ENCODE results near the gene OASL. TPM values are rescaled to one million over a fixed set of nuclear protein-coding genes. Genes with fewer than 3 reads are reported as not detected.

The OASL gene
- total and polyA plus RNA-seq, 9 of the 15 experiments (the other 6 are each of a cell fraction or from before 2014, with no cell fraction given): 0.14 TPM; not detected in 8

DNA sequence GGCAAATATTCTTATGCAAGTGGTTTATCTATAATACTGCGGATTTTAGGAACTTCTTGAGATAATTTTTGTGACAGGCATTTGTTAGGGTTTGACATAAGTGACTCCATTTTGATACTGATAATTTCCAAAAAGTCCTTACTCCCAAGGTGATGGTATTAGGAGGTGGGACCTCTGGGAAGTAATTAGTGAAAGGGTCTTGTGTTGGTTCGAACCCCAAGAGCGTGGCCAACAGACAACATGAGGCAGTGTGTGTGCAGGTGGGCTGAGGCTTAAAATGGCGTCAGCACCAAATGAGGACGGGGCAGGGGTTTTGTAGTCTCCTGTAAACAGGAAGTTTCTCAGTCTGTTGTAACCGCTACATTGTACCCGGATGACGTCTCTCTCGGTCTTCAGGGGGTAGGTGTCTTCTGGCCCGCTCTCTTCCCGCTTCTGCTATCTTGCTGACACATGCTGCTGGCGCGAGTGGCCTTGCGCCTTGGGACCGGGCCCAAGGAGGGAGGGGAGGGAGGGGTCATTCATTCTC is 21.0 kb downstream of the OASL start (continued):
- TF ChIP-seq, protein P1, sequence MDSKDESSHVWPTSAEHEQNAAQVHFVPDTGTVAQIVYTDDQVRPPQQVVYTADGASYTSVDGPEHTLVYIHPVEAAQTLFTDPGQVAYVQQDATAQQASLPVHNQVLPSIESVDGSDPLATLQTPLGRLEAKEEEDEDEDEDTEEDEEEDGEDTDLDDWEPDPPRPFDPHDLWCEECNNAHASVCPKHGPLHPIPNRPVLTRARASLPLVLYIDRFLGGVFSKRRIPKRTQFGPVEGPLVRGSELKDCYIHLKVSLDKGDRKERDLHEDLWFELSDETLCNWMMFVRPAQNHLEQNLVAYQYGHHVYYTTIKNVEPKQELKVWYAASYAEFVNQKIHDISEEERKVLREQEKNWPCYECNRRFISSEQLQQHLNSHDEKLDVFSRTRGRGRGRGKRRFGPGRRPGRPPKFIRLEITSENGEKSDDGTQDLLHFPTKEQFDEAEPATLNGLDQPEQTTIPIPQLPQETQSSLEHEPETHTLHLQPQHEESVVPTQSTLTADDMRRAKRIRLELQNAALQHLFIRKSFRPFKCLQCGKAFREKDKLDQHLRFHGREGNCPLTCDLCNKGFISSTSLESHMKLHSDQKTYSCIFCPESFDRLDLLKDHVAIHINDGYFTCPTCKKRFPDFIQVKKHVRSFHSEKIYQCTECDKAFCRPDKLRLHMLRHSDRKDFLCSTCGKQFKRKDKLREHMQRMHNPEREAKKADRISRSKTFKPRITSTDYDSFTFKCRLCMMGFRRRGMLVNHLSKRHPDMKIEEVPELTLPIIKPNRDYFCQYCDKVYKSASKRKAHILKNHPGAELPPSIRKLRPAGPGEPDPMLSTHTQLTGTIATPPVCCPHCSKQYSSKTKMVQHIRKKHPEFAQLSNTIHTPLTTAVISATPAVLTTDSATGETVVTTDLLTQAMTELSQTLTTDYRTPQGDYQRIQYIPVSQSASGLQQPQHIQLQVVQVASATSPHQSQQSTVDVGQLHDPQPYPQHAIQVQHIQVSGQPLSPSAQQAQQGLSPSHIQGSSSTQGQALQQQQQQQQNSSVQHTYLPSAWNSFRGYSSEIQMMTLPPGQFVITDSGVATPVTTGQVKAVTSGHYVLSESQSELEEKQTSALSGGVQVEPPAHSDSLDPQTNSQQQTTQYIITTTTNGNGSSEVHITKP (IDR thresholded peaks at IDR 0.05; ENCODE audit: partially characterized antibody): no peak
- TF ChIP-seq KAT8 (IDR thresholded peaks at IDR 0.05; ENCODE audit: low read depth) (no peak), EHMT2 (IDR thresholded peaks at IDR 0.05) (no peak), ZNF644 (tag; IDR thresholded peaks at IDR 0.05; ENCODE audit: low read depth) (peak; percentile 97), ZBTB11 (CRISPR knock-in tag; IDR thresholded peaks at IDR 0.05) (peak in 1 of 3 experiments; percentile 93; a peak in 2 of 6 replicates), SIRT6 (IDR thresholded peaks at IDR 0.05; ENCODE audit: low read depth, low read length) (no peak), RBFOX2 (IDR thresholded peaks at IDR 0.05; ENCODE audit: low read depth, low read length) (0 out of 2 replicates have a peak, but pooled peaks have one; percentile 30), IRF2 (CRISPR knock-in tag; IDR thresholded peaks at IDR 0.05) (no peak), E2F3 (CRISPR knock-in tag; IDR thresholded peaks at IDR 0.05) (no peak), ZNF507 (tag; conservative IDR thresholded peaks at IDR 0.05) (no peak; the same call in 1 of the 2 replicates), RCOR1 (IDR thresholded peaks at IDR 0.05; ENCODE audit: borderline replicate concordance in 1 of 2, low read depth in 2 of 2, low read length in 2 of 2) (no peak)
- TF ChIP-seq, protein P2, sequence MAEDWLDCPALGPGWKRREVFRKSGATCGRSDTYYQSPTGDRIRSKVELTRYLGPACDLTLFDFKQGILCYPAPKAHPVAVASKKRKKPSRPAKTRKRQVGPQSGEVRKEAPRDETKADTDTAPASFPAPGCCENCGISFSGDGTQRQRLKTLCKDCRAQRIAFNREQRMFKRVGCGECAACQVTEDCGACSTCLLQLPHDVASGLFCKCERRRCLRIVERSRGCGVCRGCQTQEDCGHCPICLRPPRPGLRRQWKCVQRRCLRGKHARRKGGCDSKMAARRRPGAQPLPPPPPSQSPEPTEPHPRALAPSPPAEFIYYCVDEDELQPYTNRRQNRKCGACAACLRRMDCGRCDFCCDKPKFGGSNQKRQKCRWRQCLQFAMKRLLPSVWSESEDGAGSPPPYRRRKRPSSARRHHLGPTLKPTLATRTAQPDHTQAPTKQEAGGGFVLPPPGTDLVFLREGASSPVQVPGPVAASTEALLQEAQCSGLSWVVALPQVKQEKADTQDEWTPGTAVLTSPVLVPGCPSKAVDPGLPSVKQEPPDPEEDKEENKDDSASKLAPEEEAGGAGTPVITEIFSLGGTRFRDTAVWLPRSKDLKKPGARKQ (CRISPR knock-in tag; IDR thresholded peaks at IDR 0.05): 0 out of 2 replicates have a peak, but pooled peaks have one; percentile 51
- TF ChIP-seq, protein P3, sequence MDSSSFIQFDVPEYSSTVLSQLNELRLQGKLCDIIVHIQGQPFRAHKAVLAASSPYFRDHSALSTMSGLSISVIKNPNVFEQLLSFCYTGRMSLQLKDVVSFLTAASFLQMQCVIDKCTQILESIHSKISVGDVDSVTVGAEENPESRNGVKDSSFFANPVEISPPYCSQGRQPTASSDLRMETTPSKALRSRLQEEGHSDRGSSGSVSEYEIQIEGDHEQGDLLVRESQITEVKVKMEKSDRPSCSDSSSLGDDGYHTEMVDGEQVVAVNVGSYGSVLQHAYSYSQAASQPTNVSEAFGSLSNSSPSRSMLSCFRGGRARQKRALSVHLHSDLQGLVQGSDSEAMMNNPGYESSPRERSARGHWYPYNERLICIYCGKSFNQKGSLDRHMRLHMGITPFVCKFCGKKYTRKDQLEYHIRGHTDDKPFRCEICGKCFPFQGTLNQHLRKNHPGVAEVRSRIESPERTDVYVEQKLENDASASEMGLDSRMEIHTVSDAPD (CRISPR knock-in tag; IDR thresholded peaks at IDR 0.05): peak; percentile 88
